Measurements from ENCODE around the gene EFNA1. TPM values are rescaled to one million over a fixed set of nuclear protein-coding genes. Genes with fewer than 3 reads are reported as not detected.

Gene EFNA1
- total and polyA plus RNA-seq, 7 donors: 15.5 to 112 (median 22.5) TPM

DNA sequence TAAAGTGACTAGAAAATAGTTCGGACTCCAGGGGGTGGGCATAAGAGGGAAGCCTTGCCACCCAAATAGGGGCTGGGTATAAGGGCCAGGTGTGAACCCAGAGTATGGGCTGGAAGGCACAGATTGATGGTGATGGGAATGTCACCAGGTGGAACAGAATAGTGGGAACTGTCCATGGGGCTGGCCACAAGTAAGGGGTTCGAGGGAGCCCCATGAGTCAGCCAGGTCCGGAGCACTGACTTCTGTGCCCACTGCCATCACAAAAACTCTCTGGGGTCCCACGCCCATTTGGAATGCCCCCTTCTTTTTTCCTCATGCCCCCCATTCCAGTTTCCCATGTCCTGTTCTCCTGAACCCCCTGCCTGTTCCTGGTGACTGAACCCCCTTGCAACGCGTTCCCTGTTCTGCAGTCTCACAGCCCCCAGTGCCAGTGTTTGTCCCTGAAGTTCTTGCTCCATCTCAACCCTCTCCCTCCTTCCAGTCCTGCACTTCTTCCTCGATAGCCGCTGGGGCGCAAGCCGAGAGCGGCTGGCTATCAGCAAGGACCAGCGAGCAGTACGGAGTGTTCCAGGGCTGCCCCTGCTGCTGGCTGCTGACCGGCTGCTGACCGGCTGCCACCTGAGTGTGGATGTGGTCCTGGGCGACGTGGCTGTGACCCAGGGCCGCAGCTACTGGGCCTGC lies 53.8 kb downstream of the EFNA1 start:
- intact Hi-C loops (cut with DNase I): no loop called here
- WGBS, 2 donors: 93 to 95% methylated on average over 18 of the region's 18 CpGs

GRCh38 chr1:155182052-155182550 lies 54.4 kb downstream of the EFNA1 start:
- H3K4me3 ChIP-seq: no peak overlapping the region
- H3K27me3 ChIP-seq: no peaks in the 10 kb centered on the region
- H3K36me3 ChIP-seq: no peaks in the 10 kb centered on the region
- intact Hi-C loops (cut with DNase I): no loop called here
- WGBS, 2 donors: 89 to 94% methylated on average over 7 of the region's 7 CpGs
- peak; percentile 46 for DNase-seq
- H3K4me1 ChIP-seq: peaks cover 0 to 2% (median 1%) of the 10 kb centered on the region in 4 donors
- no peak overlapping the region for H3K27ac ChIP-seq
- no peaks in the 10 kb centered on the region for H3K9me3 ChIP-seq
- TF ChIP-seq CTCF (IDR thresholded peaks at IDR 0.05) (no peak), POLR2A (IDR thresholded peaks at IDR 0.05) (no peak), POLR2AphosphoS5 (IDR thresholded peaks at IDR 0.05) (no peak), EP300 (IDR thresholded peaks at IDR 0.05) (no peak)

More for the DNA sequence above, 53.8 kb downstream of the EFNA1 start:
- H3K27ac ChIP-seq: no peak overlapping the region
- no peaks in the 10 kb centered on the region for H3K27me3 ChIP-seq
- no peak overlapping the region for H3K4me3 ChIP-seq
- no peaks in the 10 kb centered on the region for H3K36me3 ChIP-seq
- no peaks in the 10 kb centered on the region for H3K9me3 ChIP-seq
- H3K4me1 ChIP-seq: peaks cover 0 to 8% (median 6%) of the 10 kb centered on the region in 4 donors
- no peak for TF ChIP-seq POLR2A (IDR thresholded peaks at IDR 0.05)
- TF ChIP-seq CTCF (IDR thresholded peaks at IDR 0.05): no peak
- TF ChIP-seq POLR2AphosphoS5 (IDR thresholded peaks at IDR 0.05): no peak
- no peak for TF ChIP-seq EP300 (IDR thresholded peaks at IDR 0.05)
- DNase-seq: peak; percentile 40

DNA sequence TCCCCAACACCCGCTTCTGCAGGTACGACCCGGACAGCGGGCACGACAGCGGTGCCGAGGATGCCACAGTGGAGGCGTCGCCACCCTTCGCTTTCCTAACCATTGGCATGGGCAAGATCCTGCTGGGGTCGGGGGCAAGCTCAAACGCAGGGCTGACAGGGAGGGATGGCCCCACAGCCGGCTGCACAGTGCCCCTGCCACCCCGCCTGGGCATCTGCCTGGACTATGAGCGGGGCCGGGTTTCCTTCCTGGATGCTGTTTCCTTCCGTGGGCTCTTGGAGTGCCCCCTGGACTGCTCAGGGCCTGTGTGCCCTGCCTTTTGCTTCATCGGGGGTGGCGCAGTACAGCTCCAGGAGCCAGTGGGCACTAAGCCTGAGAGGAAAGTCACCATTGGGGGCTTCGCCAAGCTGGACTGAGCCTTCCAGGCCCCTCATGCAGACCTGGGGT lies 56.1 kb downstream of the EFNA1 start:
- Histone ChIP-seq H3K4me3 (no peak overlapping the region), H3K4me1 (no peaks in the 10 kb centered on the region), H3K27ac (no peak overlapping the region), H3K27me3 (no peaks in the 10 kb centered on the region), H3K9me3 (no peaks in the 10 kb centered on the region), H3K36me3 (no peaks in the 10 kb centered on the region)
- 91 to 93% methylated on average over 20 of the region's 20 CpGs for WGBS, 2 donors
- intact Hi-C loops (cut with DNase I): no loop called here
- peak; percentile 58 for DNase-seq
- TF ChIP-seq POLR2AphosphoS5 (IDR thresholded peaks at IDR 0.05): no peak
- no peak for TF ChIP-seq POLR2A (IDR thresholded peaks at IDR 0.05)
- no peak for TF ChIP-seq CTCF (IDR thresholded peaks at IDR 0.05)
- no peak for TF ChIP-seq EP300 (IDR thresholded peaks at IDR 0.05)

DNA sequence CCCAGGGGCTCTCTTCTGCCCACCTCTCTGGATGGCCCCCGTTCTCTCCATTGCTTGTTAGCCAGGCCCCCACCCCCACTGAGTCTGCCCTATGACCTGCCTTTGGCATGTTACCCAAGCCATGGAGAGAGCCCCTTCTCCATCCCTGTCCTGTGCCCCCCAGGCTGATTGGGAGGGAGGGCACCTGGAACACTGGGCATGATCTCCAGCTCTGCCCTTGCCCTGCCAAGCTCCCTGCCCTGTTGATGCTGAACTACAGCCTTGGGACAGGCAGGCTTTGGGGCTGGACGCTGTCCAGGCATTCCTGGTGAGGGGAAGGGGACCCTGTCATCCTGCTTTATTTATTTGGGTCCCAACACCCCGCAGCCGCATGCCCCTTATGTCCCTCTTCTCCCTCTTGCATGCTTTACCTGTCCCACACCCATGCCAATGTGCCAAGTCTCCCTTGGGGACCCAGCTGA lies 56.7 kb downstream of the EFNA1 start:
- Histone ChIP-seq H3K36me3 (no peaks in the 10 kb centered on the region), H3K4me1 (no peaks in the 10 kb centered on the region), H3K9me3 (no peaks in the 10 kb centered on the region), H3K4me3 (no peak overlapping the region), H3K27ac (no peak overlapping the region), H3K27me3 (no peaks in the 10 kb centered on the region)
- 79 to 87% methylated on average over 4 of the region's 4 CpGs for WGBS, 2 donors
- intact Hi-C loops (cut with DNase I): no loop called here
- TF ChIP-seq POLR2A (IDR thresholded peaks at IDR 0.05): no peak
- TF ChIP-seq EP300 (IDR thresholded peaks at IDR 0.05): no peak
- TF ChIP-seq CTCF (IDR thresholded peaks at IDR 0.05): no peak
- TF ChIP-seq POLR2AphosphoS5 (IDR thresholded peaks at IDR 0.05): no peak
- peak; percentile 58 for DNase-seq

Small RNA genes within 50 kb of the gene (small RNA-seq; reads per million reads assigned to genes)
- 0 reads per million in 3 donors for gene HMGN2P18
- 0 reads per million in 3 donors for gene RF00019

Other genes with a start within 250 kb of the EFNA1 start
- gene PMVK, start 191.2 kb upstream of the EFNA1 start, total RNA-seq: 10 to 100 TPM; 11.1 to 19.6 (median 13.7) TPM
- gene PMVK, start 191.2 kb upstream of the EFNA1 start, polyA plus RNA-seq: 10 to 100 TPM; 53.1 to 54.1 (median 53.2) TPM
- gene PBXIP1, start 171.8 kb upstream of the EFNA1 start, total RNA-seq: 100 to 1,000 TPM; 178 to 251 (median 201) TPM
- 10 to 100 TPM in 2 of 3 donors, 1 to 10 TPM in 1; 8.3 to 66.2 (median 13.2) TPM for gene PBXIP1, start 171.8 kb upstream of the EFNA1 start, polyA plus RNA-seq
- gene PYGO2, start 166.1 kb upstream of the EFNA1 start, total RNA-seq: 10 to 100 TPM; 15.0 to 23.3 (median 16.6) TPM
- 10 to 100 TPM; 13.6 to 26.9 (median 16.8) TPM for gene PYGO2, start 166.1 kb upstream of the EFNA1 start, polyA plus RNA-seq
- 10 to 100 TPM; 49.2 to 80.4 (median 57.0) TPM for gene SHC1, start 157.1 kb upstream of the EFNA1 start, total RNA-seq
- gene SHC1, start 157.1 kb upstream of the EFNA1 start, polyA plus RNA-seq: 10 to 100 TPM; 58.5 to 75.2 (median 63.1) TPM
- 10 to 100 TPM; 10.2 to 35.7 (median 25.7) TPM for gene CKS1B, start 153.2 kb upstream of the EFNA1 start, total RNA-seq
- 100 to 1,000 TPM in 1 of 3 donors, 10 to 100 TPM in 2; 73.3 to 104 (median 95.5) TPM for gene CKS1B, start 153.2 kb upstream of the EFNA1 start, polyA plus RNA-seq
- gene FLAD1, start 144.5 kb upstream of the EFNA1 start, total RNA-seq: 10 to 100 TPM; 17.5 to 22.8 (median 18.5) TPM
- 10 to 100 TPM; 24.6 to 36.5 (median 27.7) TPM for gene FLAD1, start 144.5 kb upstream of the EFNA1 start, polyA plus RNA-seq
- gene LENEP, start 134.3 kb upstream of the EFNA1 start, total RNA-seq: not detected
- gene LENEP, start 134.3 kb upstream of the EFNA1 start, polyA plus RNA-seq: under 1 TPM in 1 of 3 donors, not detected in 2; 0.39 TPM
- gene ZBTB7B, start 125.1 kb upstream of the EFNA1 start, total RNA-seq: 10 to 100 TPM; 24.4 to 35.3 (median 29.5) TPM
- gene ZBTB7B, start 125.1 kb upstream of the EFNA1 start, polyA plus RNA-seq: 100 to 1,000 TPM in 2 of 3 donors, 10 to 100 TPM in 1; 71.5 to 342 (median 141) TPM
- gene DCST2, start 94.1 kb upstream of the EFNA1 start, total RNA-seq: under 1 TPM in 3 of 4 donors, not detected in 1; 0.27 to 0.49 (median 0.36) TPM
- gene DCST2, start 94.1 kb upstream of the EFNA1 start, polyA plus RNA-seq: 1 to 10 TPM in 1 of 3 donors, not detected in 2; 2.0 TPM
- gene DCST1, start 94.1 kb upstream of the EFNA1 start, total RNA-seq: under 1 TPM in 1 of 4 donors, not detected in 3; 0.16 TPM
- gene DCST1, start 94.1 kb upstream of the EFNA1 start, polyA plus RNA-seq: under 1 TPM in 1 of 3 donors, not detected in 2; 0.09 TPM
- gene ADAM15, start 76.6 kb upstream of the EFNA1 start, total RNA-seq: 10 to 100 TPM; 42.6 to 66.7 (median 53.1) TPM
- gene ADAM15, start 76.6 kb upstream of the EFNA1 start, polyA plus RNA-seq: 100 to 1,000 TPM in 1 of 3 donors, 10 to 100 TPM in 2; 37.8 to 186 (median 55.9) TPM
- 1 to 10 TPM; 1.6 to 5.0 (median 3.1) TPM for gene EFNA4, start 64.1 kb upstream of the EFNA1 start, total RNA-seq
- gene EFNA4, start 64.1 kb upstream of the EFNA1 start, polyA plus RNA-seq: 10 to 100 TPM; 10.2 to 22.2 (median 12.0) TPM
- 1 to 10 TPM in 3 of 4 donors, under 1 TPM in 1; 0.27 to 3.0 (median 1.9) TPM for gene EFNA3, start 49.0 kb upstream of the EFNA1 start, total RNA-seq
- 1 to 10 TPM; 8.4 to 9.0 (median 8.5) TPM for gene EFNA3, start 49.0 kb upstream of the EFNA1 start, polyA plus RNA-seq
- 10 to 100 TPM in 3 of 4 donors, 1 to 10 TPM in 1; 8.0 to 21.4 (median 14.0) TPM for gene SLC50A1, start 8.0 kb downstream of the EFNA1 start, total RNA-seq
- gene SLC50A1, start 8.0 kb downstream of the EFNA1 start, polyA plus RNA-seq: 100 to 1,000 TPM in 1 of 3 donors, 10 to 100 TPM in 2; 46.8 to 151 (median 77.4) TPM
- 100 to 1,000 TPM in 3 of 4 donors, 10 to 100 TPM in 1; 29.2 to 144 (median 127) TPM for gene DPM3, start 12.7 kb downstream of the EFNA1 start, total RNA-seq
- 100 to 1,000 TPM; 143 to 220 (median 196) TPM for gene DPM3, start 12.7 kb downstream of the EFNA1 start, polyA plus RNA-seq
- 100 to 1,000 TPM in 3 of 4 donors, 10 to 100 TPM in 1; 72.9 to 119 (median 110) TPM for gene KRTCAP2, start 45.4 kb downstream of the EFNA1 start, total RNA-seq
- gene KRTCAP2, start 45.4 kb downstream of the EFNA1 start, polyA plus RNA-seq: 100 to 1,000 TPM in 2 of 3 donors, 10 to 100 TPM in 1; 74.2 to 245 (median 114) TPM
- 1 to 10 TPM in 1 of 4 donors, under 1 TPM in 3; 0.16 to 3.0 (median 0.52) TPM for gene TRIM46, start 46.0 kb downstream of the EFNA1 start, total RNA-seq
- gene TRIM46, start 46.0 kb downstream of the EFNA1 start, polyA plus RNA-seq: under 1 TPM in 2 of 3 donors, not detected in 1; 0.60 to 0.92 TPM
- 10 to 100 TPM in 3 of 4 donors, 1 to 10 TPM in 1; 9.6 to 43.5 (median 18.5) TPM for gene THBS3, start 80.0 kb downstream of the EFNA1 start, total RNA-seq
- 10 to 100 TPM in 1 of 3 donors, 1 to 10 TPM in 2; 3.5 to 13.4 (median 6.0) TPM for gene THBS3, start 80.0 kb downstream of the EFNA1 start, polyA plus RNA-seq
- 10 to 100 TPM; 15.5 to 29.8 (median 27.7) TPM for gene MTX1, start 80.8 kb downstream of the EFNA1 start, total RNA-seq
- gene MTX1, start 80.8 kb downstream of the EFNA1 start, polyA plus RNA-seq: 10 to 100 TPM; 51.7 to 69.7 (median 53.2) TPM
- gene ENTREP3, start 127.6 kb downstream of the EFNA1 start, total RNA-seq: 10 to 100 TPM; 11.8 to 44.0 (median 16.0) TPM
- 10 to 100 TPM in 1 of 3 donors, 1 to 10 TPM in 2; 5.4 to 17.6 (median 6.5) TPM for gene ENTREP3, start 127.6 kb downstream of the EFNA1 start, polyA plus RNA-seq
- gene SCAMP3, start 134.5 kb downstream of the EFNA1 start, total RNA-seq: 10 to 100 TPM; 25.1 to 45.3 (median 36.5) TPM
- 10 to 100 TPM; 11.6 to 56.4 (median 22.8) TPM for gene SCAMP3, start 134.5 kb downstream of the EFNA1 start, polyA plus RNA-seq
- gene CLK2, start 145.6 kb downstream of the EFNA1 start, total RNA-seq: 10 to 100 TPM; 21.4 to 33.2 (median 25.3) TPM
- 10 to 100 TPM in 2 of 3 donors, 1 to 10 TPM in 1; 7.2 to 45.9 (median 14.4) TPM for gene CLK2, start 145.6 kb downstream of the EFNA1 start, polyA plus RNA-seq
- 1 to 10 TPM; 1.2 to 5.5 (median 2.3) TPM for gene HCN3, start 149.6 kb downstream of the EFNA1 start, total RNA-seq
- gene HCN3, start 149.6 kb downstream of the EFNA1 start, polyA plus RNA-seq: 1 to 10 TPM in 2 of 3 donors, under 1 TPM in 1; 0.69 to 8.6 (median 1.2) TPM
- gene PKLR, start 173.6 kb downstream of the EFNA1 start, total RNA-seq: not detected
- gene PKLR, start 173.6 kb downstream of the EFNA1 start, polyA plus RNA-seq: under 1 TPM; under 0.01 to 0.69 (median 0.38) TPM
- gene FDPS, start 181.0 kb downstream of the EFNA1 start, total RNA-seq: 10 to 100 TPM; 73.7 to 96.8 (median 81.3) TPM
- gene FDPS, start 181.0 kb downstream of the EFNA1 start, polyA plus RNA-seq: 100 to 1,000 TPM; 144 to 570 (median 299) TPM
- 10 to 100 TPM; 12.5 to 27.4 (median 16.0) TPM for gene RUSC1, start 193.0 kb downstream of the EFNA1 start, total RNA-seq
- gene RUSC1, start 193.0 kb downstream of the EFNA1 start, polyA plus RNA-seq: 10 to 100 TPM; 48.3 to 76.3 (median 67.7) TPM

Data from sigmoid colon (tissue), 7 donors.